CD4-positive, alpha-beta T cell treated with Interleukin-15 for 4 hours (primary cell): ENCODE measurements around the gene TAOK1.

Experiments
- DNase-seq: peaks from one replicate; pipeline ENCODE4 v3.0.0-alpha.2; 2020; ENCODE audit warnings: low spot score

The TAOK1 gene

GRCh38 chr17:29584452-29585079, 194.4 kb downstream of the TAOK1 start:
- DNase-seq = no peak

GRCh38 chr17:29585080-29585751, 195.1 kb downstream of the TAOK1 start:
- peak; percentile 36 for DNase-seq

GRCh38 chr17:29586676-29587469, 196.7 kb downstream of the TAOK1 start:
- no peak for DNase-seq

- DNase-seq = no peak
Measured at GRCh38 chr17:29587591-29587990, 197.4 kb downstream of the TAOK1 start.

- no peak for DNase-seq
Measured at GRCh38 chr17:29588017-29588561, 197.9 kb downstream of the TAOK1 start.

GRCh38 chr17:29588562-29589411, 198.6 kb downstream of the TAOK1 start:
- DNase-seq = no peak

- peak; percentile 81 for DNase-seq
Measured at GRCh38 chr17:29589524-29590410, 199.6 kb downstream of the TAOK1 start, which contains the start of gene GIT1. TSS of gene GIT1 (minus strand) at chr17:29589648. CDS start at chr17:29589378, 270 bp downstream.

GRCh38 chr17:29590411-29591145, 200.4 kb downstream of the TAOK1 start:
- DNase-seq = no peak

- no peak for DNase-seq
Measured at GRCh38 chr17:29591146-29591736, 201.1 kb downstream of the TAOK1 start.

GRCh38 chr17:29591737-29592608, 201.8 kb downstream of the TAOK1 start:
- peak; percentile 78 for DNase-seq

GRCh38 chr17:29592850-29593551, 202.8 kb downstream of the TAOK1 start, which contains the start of gene ANKRD13B:
TSS of gene ANKRD13B (plus strand) at chr17:29593132. CDS start at chr17:29593622, 490 bp downstream.
- DNase-seq = peak; percentile 37

- no peak for DNase-seq
Measured at GRCh38 chr17:29593591-29594518, 203.7 kb downstream of the TAOK1 start.

GRCh38 chr17:29594519-29595090, 204.4 kb downstream of the TAOK1 start:
- no peak for DNase-seq

GRCh38 chr17:29595107-29595942, 205.2 kb downstream of the TAOK1 start:
- DNase-seq = no peak
